GM12878 (cell line): Measurements from ENCODE around the gene YIPF4. TPM values are rescaled to one million over a fixed set of nuclear protein-coding genes. Genes with fewer than 3 reads are reported as not detected.

Experiments used
- ATAC-seq: fragments of 200-7000 bp; cut with Tn5 transposase; 3 replicates; pipeline ENCODE4 v1.9.1; 2020; ENCODE audit warnings: mild to moderate bottlenecking, moderate library complexity
- BruUV-seq: library from RNA; stranded (reverse); fragments of 400-500 nt; replicated peaks from 2 replicates; lab custom pipeline; 2021; lab: Mats Ljungman, UMichigan
- CTCF ChIA-PET: fragments of 300-600 bp; sonication (Branson Sonifier 250); formaldehyde crosslinking; extraction: SDS; loops from one replicate; lab custom pipeline; 2021; ENCODE audit warnings: inconsistent platforms; lab: Yijun Ruan, JAX
- POLR2A ChIA-PET: fragments of 350-600 bp; formaldehyde crosslinking; extraction: SDS; loops from one replicate; lab custom pipeline; 2021; ENCODE audit warnings: inconsistent platforms; lab: Charles Lee
- RAD21 ChIA-PET: fragments of 300-600 bp; sonication (Branson Sonifier 250); formaldehyde crosslinking; loops from one replicate; lab custom pipeline; 2023; ENCODE audit warnings: antibody characterized with exemption; ENCODE audit not compliant: unreplicated experiment; lab: Charles Lee
- SMC1A ChIA-PET: fragments of 300-600 bp; sonication (Branson Sonifier 250); formaldehyde crosslinking; loops from one replicate; lab custom pipeline; 2023; ENCODE audit not compliant: unreplicated experiment, uncharacterized antibody; lab: Charles Lee
- DNase-seq: peaks from one replicate; pipeline ENCODE4 v3.0.0-alpha.2; 2011; ENCODE audit warnings: low read depth, low spot score
- FAIRE-seq: peaks from 3 replicates; lab custom pipeline; 2011; peaks lifted over from hg19 to GRCh38; lab: Jason Lieb, UNC
- H2AFZ ChIP-seq: 2 replicates; pipeline ENCODE4 v1.6.0; 2011; ENCODE audit warnings: low read depth, low read length, control low read depth; ENCODE audit not compliant: control insufficient read depth
- H3K27ac ChIP-seq: 2 replicates; pipeline ENCODE4 v1.5.1; 2011; ENCODE audit warnings: control low read depth; ENCODE audit not compliant: control insufficient read depth, insufficient read depth
- H3K27me3 ChIP-seq, 2 experiments: replicated peaks in 1 of 2; 2 replicates each; pipeline versions ENCODE4 v1.6.0 to v1.6.1; 2011; ENCODE audit warnings: low read length in 1 of 2; ENCODE audit not compliant: control insufficient read depth in 2 of 2, insufficient read depth in 2 of 2
- H3K36me3 ChIP-seq, 2 experiments: 2 replicates each; pipeline ENCODE4 v1.5.1; 2011; ENCODE audit warnings: low read length in 1 of 2; ENCODE audit not compliant: control insufficient read depth in 2 of 2, insufficient read depth in 2 of 2
- H3K4me1 ChIP-seq: 2 replicates; pipeline ENCODE4 v1.6.1; 2011; ENCODE audit warnings: mild to moderate bottlenecking, low read length, moderate library complexity, mixed read lengths; ENCODE audit not compliant: control insufficient read depth, insufficient read depth
- H3K4me2 ChIP-seq: 2 replicates; pipeline ENCODE4 v1.6.0; 2011; ENCODE audit warnings: control low read depth; ENCODE audit not compliant: control insufficient read depth, insufficient read depth
- H3K4me3 ChIP-seq: fragments of 200-600 bp; sonication (generic); 2 replicates; pipeline ENCODE4 v1.5.1; 2016
- H3K79me2 ChIP-seq: 2 replicates; pipeline ENCODE4 v1.6.0; 2011; ENCODE audit warnings: low read length; ENCODE audit not compliant: control insufficient read depth, insufficient read depth
- H3K9ac ChIP-seq: 2 replicates; pipeline ENCODE4 v1.8.0; 2011; ENCODE audit warnings: low read length, control low read depth, mixed read lengths; ENCODE audit not compliant: control insufficient read depth, insufficient read depth
- H3K9me3 ChIP-seq: replicated peaks from 3 replicates; pipeline ENCODE4 v1.5.1; 2011; ENCODE audit warnings: mild to moderate bottlenecking, low read length; ENCODE audit not compliant: control insufficient read depth, insufficient read depth
- H4K20me1 ChIP-seq: 2 replicates; pipeline ENCODE4 v1.6.0; 2011; ENCODE audit not compliant: control insufficient read depth, insufficient read depth
- ASH2L ChIP-seq: fragments of 300-600, 200-600 bp; sonication (generic); IDR thresholded peaks from 2 replicates; pipeline ENCODE4 v1.6.1; 2017; ENCODE audit warnings: low read depth, mild to moderate bottlenecking, borderline replicate concordance
- BACH1 ChIP-seq: fragments of 450-650 bp; IDR thresholded peaks from 2 replicates; pipeline ENCODE4 v1.6.1; 2017; ENCODE audit warnings: mild to moderate bottlenecking, borderline replicate concordance
- CREB1 ChIP-seq: IDR thresholded peaks from 2 replicates; pipeline ENCODE4 v1.6.1; 2012; ENCODE audit warnings: low read depth, mild to moderate bottlenecking, inconsistent platforms
- CREM ChIP-seq: IDR thresholded peaks from 2 replicates; pipeline ENCODE4 v1.6.1; 2014; ENCODE audit warnings: antibody characterized with exemption, low read depth
- ETV6 ChIP-seq, 2 experiments: fragments of 450-650 bp in 1 of 2; IDR thresholded peaks in 1 of 2; conservative IDR thresholded peaks in 1 of 2; 2 replicates each; pipeline ENCODE4 v1.6.1; 2014; ENCODE audit warnings: antibody characterized with exemption in 1 of 2, borderline replicate concordance in 1 of 2, low read depth in 1 of 2, mild to moderate bottlenecking in 1 of 2, moderate library complexity in 1 of 2
- HCFC1 ChIP-seq: fragments of 150-350 bp; IDR thresholded peaks from 2 replicates; pipeline ENCODE4 v1.6.1; 2014; ENCODE audit warnings: low read length
- NFYA ChIP-seq: IDR thresholded peaks from 2 replicates; pipeline ENCODE4 v1.6.1; 2011; ENCODE audit warnings: low read depth, mild to moderate bottlenecking, low read length, improper control_type of control experiment, borderline replicate concordance
- PAX5 ChIP-seq: IDR thresholded peaks from 2 replicates; pipeline ENCODE4 v1.6.1; 2011; ENCODE audit warnings: low read depth, low read length, borderline replicate concordance
- PML ChIP-seq: IDR thresholded peaks from 2 replicates; pipeline ENCODE4 v1.6.1; 2012; ENCODE audit warnings: low read length, inconsistent platforms
- POLR2A ChIP-seq: IDR thresholded peaks from 2 replicates; pipeline ENCODE4 v1.6.1; 2011; ENCODE audit warnings: low read depth, mild to moderate bottlenecking, low read length
- RAD21 ChIP-seq: IDR thresholded peaks from 2 replicates; pipeline ENCODE4 v1.6.1; 2011; ENCODE audit warnings: mild to moderate bottlenecking, low read depth, low read length, moderate library complexity; ENCODE audit not compliant: insufficient read depth
- RELA ChIP-seq: fragments of 450-650 bp; IDR thresholded peaks from 2 replicates; pipeline ENCODE4 v1.8.0; 2014; ENCODE audit warnings: borderline replicate concordance; ENCODE audit not compliant: partially characterized antibody
- RFX5 ChIP-seq: IDR thresholded peaks from 2 replicates; pipeline ENCODE4 v1.6.1; 2011; ENCODE audit warnings: low read depth, low read length, improper control_type of control experiment
- SP1 ChIP-seq: IDR thresholded peaks from one replicate; pipeline ENCODE4 v1.6.1; 2011; ENCODE audit warnings: low read depth, low read length
- SREBF2 ChIP-seq: IDR thresholded peaks from 2 replicates; pipeline ENCODE4 v1.6.1; 2012; ENCODE audit warnings: mild to moderate bottlenecking, low read length
- YY1 ChIP-seq: IDR thresholded peaks from 2 replicates; pipeline ENCODE4 v1.6.1; 2011; ENCODE audit warnings: low read depth, mild to moderate bottlenecking, low read length
- ZNF217 ChIP-seq: fragments of 450-650 bp; IDR thresholded peaks from 2 replicates; pipeline ENCODE4 v1.6.1; 2017; ENCODE audit warnings: antibody characterized with exemption, mild to moderate bottlenecking
- ZSCAN29 ChIP-seq: fragments of 450-650 bp; IDR thresholded peaks from 2 replicates; pipeline ENCODE4 v1.6.1; 2017; ENCODE audit warnings: mild to moderate bottlenecking, moderate library complexity
- WGBS: methylation state at CpG from one replicate; pipeline ENCODE4 v1.1.6; 2016; ENCODE audit warnings: low lambda C conversion rate; ENCODE audit not compliant: insufficient replicate concordance, insufficient coverage; ENCODE audit errors: missing lambda C conversion rate; 5-methylcytosine and 5-hydroxymethylcytosine counted together
- in situ Hi-C: fragments of 300-500 bp; cut with MboI; formaldehyde crosslinking; loops from 9 replicates; pipeline ENCODE4 v1.14.3; 2018; ENCODE audit warnings: mixed read lengths
- intact Hi-C: fragments of 100-400 bp; cut with micrococcal nuclease; formaldehyde crosslinking; loops from one replicate; pipeline ENCODE4 v1.14.2; 2022; ENCODE audit not compliant: unreplicated experiment
- polyA plus RNA-seq, 11 experiments: library from polyadenylated mRNA; depleted of rRNA in 4 of 11; unstranded in 6 of 11; stranded (reverse) in 5 of 11; fragments of >200 nt; fragmentation: Nextera tagmentation in 4 of 11; fragmentation: Illumina TruSeq in 1 of 11; extraction: Ambion mirVana in 4 of 11; extraction: Trizol in 1 of 11; gene quantifications; 1 replicate in 1 of 11; 2 replicates in 10 of 11; pipeline versions ENCODE4 v1.2.1 to v1.2.3, GENCODE V29; 2011 to 2016; ENCODE audit warnings: inconsistent platforms in 2 of 11, missing spikeins in 2 of 11, low read depth in 1 of 11
- total RNA-seq, 4 experiments: library from RNA; depleted of rRNA in 3 of 4; stranded (reverse); fragments of >200 nt in 3 of 4; fragmentation: Illumina TruSeq in 1 of 4; extraction: Trizol in 1 of 4; gene quantifications; 2 replicates each; pipeline versions ENCODE4 v1.2.1 to v1.2.3, GENCODE V29; 2013 to 2021
- TF ChIP-seq, protein P1 (sequence below): IDR thresholded peaks from 2 replicates; pipeline ENCODE4 v1.6.1; 2012; ENCODE audit warnings: low read depth, low read length, improper control_type of control experiment

The YIPF4 gene
- total and polyA plus RNA-seq, 10 of the 15 experiments (the other 5 are each of a cell fraction or from before 2014, with no cell fraction given) = 2.8 to 60.4 (median 11.1) TPM

GRCh38 chr2:32271063-32271462 lies 6.6 kb upstream of the YIPF4 start:
- ChIA-PET RAD21 (no interaction called here), CTCF (no interaction called here), POLR2A (no interaction called here)
- Histone ChIP-seq H3K36me3 (no peaks in the 10 kb centered on the region), H3K27ac (no peak overlapping the region), H3K9ac (no peak overlapping the region)
- no peak for FAIRE-seq
- WGBS = 3% methylated on average over 2 of the region's 2 CpGs
- TF ChIP-seq YY1 (no peak), CREM (no peak), RFX5 (peak; percentile 38; the same call in 1 of the 2 replicates), ZNF217 (no peak), PML (no peak), PAX5 (no peak)
- TF ChIP-seq, all 136 proteins: peak for 1
- intact Hi-C loops (no loop called here), in situ Hi-C loops (no loop called here)
- Histone ChIP-seq H3K4me3 (no peak overlapping the region), H4K20me1 (no peaks in the 10 kb centered on the region), H2AFZ (no peak overlapping the region), H3K27me3 (no peaks in the 10 kb centered on the region), H3K79me2 (no peaks in the 10 kb centered on the region), H3K9me3 (no peaks in the 10 kb centered on the region), H3K4me2 (no peak overlapping the region), H3K4me1 (no peaks in the 10 kb centered on the region)
- ATAC-seq (no peak), DNase-seq (no peak)
- BruUV-seq = no TSS peak
- SMC1A ChIA-PET = no interaction called here

- WGBS = 35% methylated on average over 3 of the region's 3 CpGs
- ATAC-seq (no peak), DNase-seq (no peak), FAIRE-seq (no peak)
- ChIA-PET POLR2A (interaction anchor here (0.6 kb wide), 1 partner anchor 90 kb away, joined by 3 read pairs; no protein-coding TSS in a partner anchor), CTCF (no interaction called here), SMC1A (no interaction called here), RAD21 (no interaction called here)
- no TSS peak for BruUV-seq
- Histone ChIP-seq H3K36me3 (no peaks in the 10 kb centered on the region), H4K20me1 (no peaks in the 10 kb centered on the region), H3K9ac (no peak overlapping the region), H3K9me3 (no peaks in the 10 kb centered on the region; the same call in 2 of the 3 replicates), H3K4me1 (no peaks in the 10 kb centered on the region), H2AFZ (no peak overlapping the region), H3K27ac (no peak overlapping the region), H3K27me3 (no peaks in the 10 kb centered on the region), H3K4me3 (no peak overlapping the region), H3K4me2 (no peak overlapping the region), H3K79me2 (no peaks in the 10 kb centered on the region)
- in situ Hi-C loops = no loop called here
- intact Hi-C loops = no loop called here
- TF ChIP-seq, protein P1, sequence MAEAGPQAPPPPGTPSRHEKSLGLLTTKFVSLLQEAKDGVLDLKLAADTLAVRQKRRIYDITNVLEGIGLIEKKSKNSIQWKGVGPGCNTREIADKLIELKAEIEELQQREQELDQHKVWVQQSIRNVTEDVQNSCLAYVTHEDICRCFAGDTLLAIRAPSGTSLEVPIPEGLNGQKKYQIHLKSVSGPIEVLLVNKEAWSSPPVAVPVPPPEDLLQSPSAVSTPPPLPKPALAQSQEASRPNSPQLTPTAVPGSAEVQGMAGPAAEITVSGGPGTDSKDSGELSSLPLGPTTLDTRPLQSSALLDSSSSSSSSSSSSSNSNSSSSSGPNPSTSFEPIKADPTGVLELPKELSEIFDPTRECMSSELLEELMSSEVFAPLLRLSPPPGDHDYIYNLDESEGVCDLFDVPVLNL = no peak
- TF ChIP-seq SREBF2 (no peak), CREB1 (no peak), BACH1 (no peak), ETV6 (conservative IDR thresholded peaks at IDR 0.05 in 1 of 2, IDR thresholded peaks at IDR 0.05 in 1 of 2; ENCODE audit: borderline replicate concordance in 1 of 2, low read depth in 1 of 2) (no peak), POLR2A (no peak), NFYA (no peak), SP1 (no peak), HCFC1 (no peak), ASH2L (no peak), RAD21 (no peak), ZSCAN29 (no peak), RELA (no peak)
Observed at GRCh38 chr2:32272279-32272678, 5.4 kb upstream of the YIPF4 start.
